Measurements from ENCODE around the gene PPP4R3A.

DNA sequence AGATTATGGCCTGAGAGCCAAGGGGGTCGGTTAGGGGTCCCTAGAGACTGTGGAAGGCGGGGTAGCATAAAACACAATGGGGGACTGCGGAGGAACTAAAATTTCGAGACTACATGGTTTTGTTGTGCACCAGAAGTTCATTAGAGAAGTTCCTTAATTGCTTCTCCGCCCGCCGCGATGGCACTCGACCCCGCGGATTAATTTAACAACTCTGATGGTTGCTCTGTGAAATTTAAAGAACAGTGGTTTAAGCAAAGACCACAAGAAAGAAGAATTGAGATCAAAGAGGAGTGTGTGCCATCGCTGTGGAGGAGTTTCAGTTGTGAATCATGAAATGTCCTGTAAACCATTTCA, 91.1 kb downstream of the PPP4R3A start:
- TF ChIP-seq, protein P1, sequence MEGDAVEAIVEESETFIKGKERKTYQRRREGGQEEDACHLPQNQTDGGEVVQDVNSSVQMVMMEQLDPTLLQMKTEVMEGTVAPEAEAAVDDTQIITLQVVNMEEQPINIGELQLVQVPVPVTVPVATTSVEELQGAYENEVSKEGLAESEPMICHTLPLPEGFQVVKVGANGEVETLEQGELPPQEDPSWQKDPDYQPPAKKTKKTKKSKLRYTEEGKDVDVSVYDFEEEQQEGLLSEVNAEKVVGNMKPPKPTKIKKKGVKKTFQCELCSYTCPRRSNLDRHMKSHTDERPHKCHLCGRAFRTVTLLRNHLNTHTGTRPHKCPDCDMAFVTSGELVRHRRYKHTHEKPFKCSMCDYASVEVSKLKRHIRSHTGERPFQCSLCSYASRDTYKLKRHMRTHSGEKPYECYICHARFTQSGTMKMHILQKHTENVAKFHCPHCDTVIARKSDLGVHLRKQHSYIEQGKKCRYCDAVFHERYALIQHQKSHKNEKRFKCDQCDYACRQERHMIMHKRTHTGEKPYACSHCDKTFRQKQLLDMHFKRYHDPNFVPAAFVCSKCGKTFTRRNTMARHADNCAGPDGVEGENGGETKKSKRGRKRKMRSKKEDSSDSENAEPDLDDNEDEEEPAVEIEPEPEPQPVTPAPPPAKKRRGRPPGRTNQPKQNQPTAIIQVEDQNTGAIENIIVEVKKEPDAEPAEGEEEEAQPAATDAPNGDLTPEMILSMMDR (conservative IDR thresholded peaks at IDR 0.05 in 1 of 2, IDR thresholded peaks at IDR 0.05 in 1 of 2; ENCODE audit: low read depth in 1 of 2, low read length in 2 of 2) = no peak
- TF ChIP-seq EZH2 (IDR thresholded peaks at IDR 0.05; ENCODE audit: low read length, missing control alignments) = no peak
